NT2/D1 (cell line): ENCODE measurements around the gene FILIP1L.

Experiments
- YY1 ChIP-seq: IDR thresholded peaks from 2 replicates; pipeline ENCODE4 v1.6.1; 2011; ENCODE audit not compliant: insufficient read length, insufficient read depth
- ZNF274 ChIP-seq: IDR thresholded peaks from 2 replicates; pipeline ENCODE4 v1.6.1; 2011; ENCODE audit warnings: mild to moderate bottlenecking, low read depth, low read length

DNA sequence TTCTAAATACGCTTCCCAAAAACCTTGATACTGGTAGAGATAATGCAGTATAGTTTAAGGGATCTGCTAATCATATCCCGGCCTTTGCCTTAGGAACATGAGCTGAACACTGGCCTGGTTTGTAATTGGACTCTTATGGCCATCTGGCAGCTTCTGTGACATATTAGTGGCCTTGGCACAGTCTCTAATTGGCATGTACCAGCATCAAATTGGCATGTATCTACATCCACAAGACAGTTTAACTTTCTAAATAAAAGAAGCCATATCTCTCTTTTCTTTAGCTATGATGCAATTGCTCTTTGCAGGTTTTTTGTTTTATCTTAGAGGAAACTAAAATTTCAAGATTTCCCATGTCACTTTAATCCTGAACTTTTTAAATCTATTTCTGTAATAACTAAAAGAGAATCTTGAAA is 44.6 kb upstream of the FILIP1L start:
- TF ChIP-seq YY1 (no peak), ZNF274 (no peak)
